Measurements from ENCODE around the gene TEDDM1.

- TF ChIP-seq, protein P1, sequence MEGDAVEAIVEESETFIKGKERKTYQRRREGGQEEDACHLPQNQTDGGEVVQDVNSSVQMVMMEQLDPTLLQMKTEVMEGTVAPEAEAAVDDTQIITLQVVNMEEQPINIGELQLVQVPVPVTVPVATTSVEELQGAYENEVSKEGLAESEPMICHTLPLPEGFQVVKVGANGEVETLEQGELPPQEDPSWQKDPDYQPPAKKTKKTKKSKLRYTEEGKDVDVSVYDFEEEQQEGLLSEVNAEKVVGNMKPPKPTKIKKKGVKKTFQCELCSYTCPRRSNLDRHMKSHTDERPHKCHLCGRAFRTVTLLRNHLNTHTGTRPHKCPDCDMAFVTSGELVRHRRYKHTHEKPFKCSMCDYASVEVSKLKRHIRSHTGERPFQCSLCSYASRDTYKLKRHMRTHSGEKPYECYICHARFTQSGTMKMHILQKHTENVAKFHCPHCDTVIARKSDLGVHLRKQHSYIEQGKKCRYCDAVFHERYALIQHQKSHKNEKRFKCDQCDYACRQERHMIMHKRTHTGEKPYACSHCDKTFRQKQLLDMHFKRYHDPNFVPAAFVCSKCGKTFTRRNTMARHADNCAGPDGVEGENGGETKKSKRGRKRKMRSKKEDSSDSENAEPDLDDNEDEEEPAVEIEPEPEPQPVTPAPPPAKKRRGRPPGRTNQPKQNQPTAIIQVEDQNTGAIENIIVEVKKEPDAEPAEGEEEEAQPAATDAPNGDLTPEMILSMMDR (IDR thresholded peaks at IDR 0.05), result no peak
- TF ChIP-seq POLR2A (IDR thresholded peaks at IDR 0.05), result no peak
Measured at GRCh38 chr1:182368903-182369302, 31.6 kb downstream of the TEDDM1 start.
